GM13976 (cell line): ENCODE results near the gene CEP126.

Experiments
- DNase-seq: peaks from one replicate; pipeline ENCODE4 v3.0.0; 2012; ENCODE audit warnings: low spot score
- CTCF ChIP-seq: IDR thresholded peaks from 2 replicates; pipeline ENCODE4 v1.5.1; 2012; ENCODE audit warnings: borderline replicate concordance, mild to moderate bottlenecking; ENCODE audit not compliant: insufficient read depth; ENCODE audit errors: extremely low read depth, missing control alignments, control extremely low read depth
- in situ Hi-C: fragments of 300-500 bp; cut with MboI; formaldehyde crosslinking; loops from one replicate; pipeline ENCODE4 v1.12.0; 2022; ENCODE audit warnings: low sequenced_read_pairs, mixed read lengths, inconsistent platforms; ENCODE audit not compliant: unreplicated experiment

The CEP126 gene

GRCh38 chr11:102014756-102015155 lies 99.9 kb downstream of the CEP126 start:
- no peak for TF ChIP-seq CTCF
- in situ Hi-C loops, result no loop called here
- no peak for DNase-seq

- no peak for TF ChIP-seq CTCF
- no peak for DNase-seq
- in situ Hi-C loops, result no loop called here
Observed at GRCh38 chr11:102017026-102017425, 102.2 kb downstream of the CEP126 start.

GRCh38 chr11:102026217-102026616 lies 111.4 kb downstream of the CEP126 start:
- DNase-seq, result no peak
- TF ChIP-seq CTCF, result no peak
- in situ Hi-C loops, result no loop called here

GRCh38 chr11:102026959-102027358 lies 112.1 kb downstream of the CEP126 start:
- no peak for TF ChIP-seq CTCF
- no peak for DNase-seq
- in situ Hi-C loops, result no loop called here

GRCh38 chr11:102036757-102037156 lies 121.9 kb downstream of the CEP126 start:
- no peak for DNase-seq
- TF ChIP-seq CTCF, result no peak
- in situ Hi-C loops, result no loop called here

- in situ Hi-C loops, result no loop called here
- DNase-seq, result no peak
- TF ChIP-seq CTCF, result no peak
Observed at GRCh38 chr11:102046841-102047240, 132.0 kb downstream of the CEP126 start.
